Medulla oblongata (tissue), 1 donor: ENCODE measurements around the gene LY6G6C.
"Not testable (repeated sequence)": the region's sequence is repeated elsewhere in the genome, so short reads cannot be mapped to it uniquely, and the experiment has no call there.

Source experiments
- DNase-seq: peaks from one replicate; pipeline ENCODE4 v3.0.0-alpha.2; 2015; ENCODE audit errors: extremely low spot score

Gene LY6G6C

DNA sequence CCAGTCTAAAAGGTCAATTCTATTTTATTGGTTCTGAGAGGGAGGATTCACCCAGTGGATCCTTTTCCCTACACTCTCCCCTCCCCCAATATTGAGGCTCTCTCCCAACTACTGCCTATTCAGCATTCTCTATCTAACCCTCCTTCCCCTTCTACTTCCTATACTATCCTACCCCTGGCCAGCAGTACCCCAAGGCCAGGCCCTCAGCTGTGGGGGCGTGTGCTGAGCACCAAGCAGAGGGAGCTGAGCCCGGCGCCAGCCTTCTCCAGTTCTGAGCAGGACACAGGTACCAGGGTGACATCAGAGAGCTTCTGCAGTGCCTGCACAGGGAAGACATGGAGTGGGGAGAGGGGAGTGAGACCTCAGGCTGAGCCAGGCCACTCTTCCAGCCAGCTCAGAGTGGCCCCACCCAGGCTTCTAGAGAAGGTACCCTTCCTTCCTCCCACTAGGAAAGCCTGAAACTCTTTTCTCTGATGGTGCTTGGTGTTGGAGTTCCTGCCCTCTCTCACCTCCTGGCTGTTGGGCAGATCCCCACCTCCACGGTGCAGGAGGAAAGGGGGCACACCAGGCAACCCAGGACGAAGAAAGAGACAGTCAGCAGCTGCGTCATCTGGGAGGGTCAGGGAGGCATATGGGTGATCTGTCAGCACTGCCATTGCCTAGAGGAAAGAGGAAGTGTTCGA is 5.6 kb upstream of the LY6G6C start:
- DNase-seq = peak; percentile 63

DNA sequence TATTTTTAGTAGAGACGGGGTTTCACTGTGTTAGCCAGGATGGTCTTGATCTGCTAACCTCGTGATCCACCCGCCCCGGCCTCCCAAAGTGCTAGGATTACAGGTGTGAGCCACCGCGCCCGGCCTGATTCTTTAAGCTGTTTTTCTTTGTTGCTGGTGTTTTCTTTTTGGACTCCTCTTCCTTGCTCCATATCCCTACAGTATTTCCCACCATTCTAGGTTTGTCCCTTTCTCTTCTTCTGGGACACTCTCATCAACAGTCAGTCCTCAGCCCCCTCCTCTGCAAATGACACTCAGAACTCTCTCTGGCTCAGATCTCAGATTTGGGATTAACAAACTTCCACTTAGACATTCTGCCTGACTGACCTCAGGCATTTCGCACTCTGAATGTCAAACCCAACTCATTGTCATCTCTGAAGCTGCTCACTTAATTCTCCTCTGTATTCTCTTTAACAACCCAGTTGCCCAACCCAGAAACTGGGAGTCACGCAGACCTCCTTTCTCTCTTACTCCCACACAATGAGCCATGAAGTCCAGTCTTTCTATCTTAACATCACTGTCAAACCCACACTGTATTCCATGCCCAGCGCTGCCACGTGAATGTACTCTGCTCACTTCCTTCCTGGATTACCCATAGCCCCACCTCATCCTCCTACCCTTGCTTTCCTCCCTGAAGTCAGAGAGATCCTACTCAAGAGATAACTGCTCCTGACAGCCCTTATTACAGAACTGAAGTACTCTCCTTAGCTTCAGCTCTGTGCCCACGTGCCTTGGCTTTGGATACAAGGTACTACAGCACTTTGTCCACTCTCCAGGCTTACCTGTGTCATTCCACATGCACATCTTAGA is 4.2 kb upstream of the LY6G6C start:
- DNase-seq = no peak

DNA sequence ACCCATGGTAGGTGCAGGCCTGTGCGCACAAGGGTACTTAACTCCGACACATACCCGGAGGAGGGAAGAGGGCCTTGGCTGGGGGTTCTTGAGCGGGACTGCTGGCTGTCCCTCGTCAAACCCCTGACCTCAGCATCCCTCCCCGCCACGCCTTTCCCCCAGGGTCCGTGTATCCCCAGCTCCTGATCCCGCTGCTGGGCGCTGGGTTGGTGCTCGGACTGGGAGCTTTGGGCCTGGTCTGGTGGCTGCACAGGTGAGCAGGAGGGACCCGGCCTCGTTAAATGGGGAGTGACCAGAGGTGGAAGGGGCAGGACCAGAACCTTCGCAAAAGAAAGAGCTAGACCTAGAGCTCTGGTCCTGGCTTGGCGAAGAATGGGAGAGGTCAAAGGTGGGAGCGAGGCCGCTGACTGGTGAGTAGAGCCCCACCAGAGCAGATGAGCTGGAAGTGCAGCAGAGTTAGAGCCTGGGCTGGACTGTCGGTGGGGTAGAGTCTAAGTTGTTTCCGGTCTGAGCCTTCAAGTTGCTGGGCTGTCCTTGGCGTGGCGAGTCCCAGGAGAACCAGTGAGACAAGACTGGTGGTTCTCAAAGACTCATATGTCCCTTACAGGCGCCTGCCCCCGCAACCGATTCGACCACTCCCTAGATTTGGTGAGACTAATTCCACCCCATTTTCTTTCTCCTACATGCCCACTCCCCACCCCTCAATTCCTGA is 2.6 kb upstream of the LY6G6C start:
- DNase-seq = no peak

DNA sequence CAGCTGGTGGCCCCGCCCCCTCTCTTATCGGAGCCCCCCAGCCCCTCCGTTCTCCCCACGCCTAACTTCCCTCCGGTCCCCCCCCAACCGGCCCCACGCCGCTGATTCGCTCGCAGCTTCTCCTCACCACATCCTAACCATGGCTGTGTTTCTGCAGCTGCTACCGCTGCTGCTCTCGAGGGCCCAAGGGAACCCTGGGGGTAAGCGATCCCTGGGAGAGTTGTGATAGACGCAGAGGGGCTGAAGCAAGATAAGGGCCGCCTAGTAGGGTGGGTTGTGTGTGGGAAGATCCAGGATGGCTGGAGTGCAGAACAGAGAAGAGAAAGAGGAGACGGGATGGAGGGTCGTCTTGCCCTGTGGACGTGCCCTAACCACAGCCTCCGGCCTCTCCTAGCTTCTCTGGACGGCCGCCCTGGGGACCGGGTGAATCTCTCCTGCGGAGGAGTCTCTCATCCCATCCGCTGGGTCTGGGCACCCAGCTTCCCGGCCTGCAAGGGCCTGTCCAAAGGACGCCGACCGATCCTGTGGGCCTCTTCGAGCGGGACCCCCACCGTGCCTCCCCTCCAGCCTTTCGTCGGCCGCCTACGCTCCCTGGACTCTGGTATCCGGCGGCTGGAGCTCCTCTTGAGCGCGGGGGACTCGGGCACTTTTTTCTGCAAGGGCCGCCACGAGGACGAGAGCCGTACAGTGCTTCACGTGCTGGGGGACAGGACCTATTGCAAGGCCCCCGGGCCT is 1.9 kb upstream of the LY6G6C start, which contains the start of gene MPIG6B:
MPIG6B (plus strand) TSS at position 129 of the 735 bp plus-strand sequence; CDS start at position 140, 11 bp downstream.
- DNase-seq = no peak

GRCh38 chr6:31722173-31722572 is 627 bp upstream of the LY6G6C start:
- DNase-seq = no peak

DNA sequence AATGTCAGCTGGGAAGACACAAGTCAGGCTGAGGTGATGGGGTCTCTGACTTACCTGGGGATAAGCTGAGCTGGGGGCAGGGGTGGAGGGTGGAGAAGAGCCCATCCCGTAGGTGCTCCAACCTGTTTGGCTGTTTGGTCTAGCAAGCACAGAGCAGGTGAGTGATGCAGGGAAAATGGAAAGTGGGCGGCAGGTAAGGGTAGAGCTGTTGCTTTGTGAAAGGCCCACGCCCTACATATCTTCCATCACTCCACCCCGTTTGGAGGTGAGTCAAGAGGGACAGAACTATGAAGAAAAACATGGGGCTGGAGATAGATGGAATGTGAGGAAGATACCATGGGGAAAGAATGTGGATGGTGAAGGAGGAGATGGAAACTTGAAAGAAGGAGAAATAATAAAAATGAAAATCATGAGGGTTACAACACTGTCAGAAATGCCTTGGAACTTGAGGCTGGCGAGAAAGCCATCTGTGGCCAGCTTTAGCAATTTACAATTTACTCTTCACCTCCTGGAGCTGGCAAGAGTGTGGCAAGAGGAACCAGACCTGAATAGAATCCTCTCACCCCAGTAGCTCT is 1.3 kb downstream of the LY6G6C start:
- no peak for DNase-seq

GRCh38 chr6:31719001-31719400 is 2.5 kb downstream of the LY6G6C start:
- DNase-seq = no peak

GRCh38 chr6:31718265-31718664 is 3.3 kb downstream of the LY6G6C start:
- DNase-seq = no peak

DNA sequence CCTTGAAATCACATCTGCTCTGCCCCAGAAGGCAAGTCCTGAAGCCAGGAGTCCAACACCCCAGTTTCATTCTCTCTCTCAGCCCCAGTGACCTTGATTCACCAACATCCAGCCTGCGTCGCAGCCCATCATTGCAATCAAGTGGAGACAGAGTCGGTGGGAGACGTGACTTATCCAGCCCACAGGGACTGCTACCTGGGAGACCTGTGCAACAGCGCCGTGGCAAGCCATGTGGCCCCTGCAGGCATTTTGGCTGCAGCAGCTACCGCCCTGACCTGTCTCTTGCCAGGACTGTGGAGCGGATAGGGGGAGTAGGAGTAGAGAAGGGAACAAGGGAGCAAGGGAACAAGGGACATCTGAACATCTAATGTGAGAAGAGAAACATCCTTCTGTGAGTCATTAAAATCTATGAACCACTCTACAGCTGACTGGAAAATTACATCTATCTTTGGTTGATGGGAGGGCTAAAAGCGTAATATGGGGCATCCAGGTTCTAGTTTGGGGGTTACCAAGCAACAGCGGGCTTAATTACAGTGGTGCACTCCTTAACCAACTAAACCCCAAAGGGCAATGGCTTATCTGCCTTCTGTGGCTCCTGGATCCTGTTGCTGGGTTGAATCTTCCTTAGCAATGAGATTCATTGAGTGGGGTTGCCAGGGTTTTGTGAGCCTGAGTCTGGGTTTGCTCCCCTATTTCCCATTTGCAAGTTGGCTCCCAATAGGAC is 3.9 kb downstream of the LY6G6C start:
- DNase-seq = no peak

DNA sequence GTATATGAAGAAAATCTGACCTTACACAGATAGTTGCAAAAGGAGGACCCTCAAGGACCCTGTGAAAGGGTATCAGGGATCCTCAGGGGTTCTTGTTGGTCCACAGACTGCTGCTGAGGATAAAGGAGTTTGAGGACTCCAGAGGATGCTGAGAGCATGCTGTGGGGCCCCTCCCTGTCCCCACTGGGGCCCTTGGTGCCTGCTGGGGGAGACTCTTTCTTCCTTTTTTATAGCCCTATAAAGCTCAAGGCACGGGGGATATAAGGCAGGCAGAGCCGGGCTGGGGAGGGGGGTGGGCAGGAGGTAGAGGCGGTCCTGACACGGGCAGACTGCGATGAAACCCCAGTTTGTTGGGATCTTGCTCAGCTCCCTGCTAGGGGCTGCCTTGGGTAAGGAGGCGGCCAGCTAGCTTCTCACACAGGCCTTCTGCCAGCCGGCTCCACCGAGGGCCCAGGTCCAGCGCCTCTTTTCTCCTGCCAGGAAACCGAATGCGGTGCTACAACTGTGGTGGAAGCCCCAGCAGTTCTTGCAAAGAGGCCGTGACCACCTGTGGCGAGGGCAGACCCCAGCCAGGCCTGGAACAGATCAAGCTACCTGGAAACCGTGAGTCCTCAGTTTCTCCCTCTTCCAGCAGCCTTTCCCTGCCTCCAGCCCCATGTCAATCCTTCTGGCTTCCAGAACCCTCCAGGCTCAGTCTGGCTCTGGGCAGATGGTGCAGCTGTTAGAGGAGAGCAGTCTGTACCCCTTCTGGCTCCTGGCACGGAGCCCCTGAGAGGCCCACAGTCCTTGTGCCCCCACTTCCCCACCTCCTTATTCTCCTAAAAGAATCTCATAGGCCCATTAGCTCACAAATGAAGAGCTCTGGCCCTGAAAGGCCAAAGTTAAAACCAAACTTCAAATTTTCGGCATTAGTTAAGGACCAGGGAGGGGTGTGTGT is 6.3 kb downstream of the LY6G6C start, which contains the start of gene LY6G6D:
LY6G6D (plus strand) TSS at position 327 of the 937 bp plus-strand sequence; CDS start at position 335, 8 bp downstream.
- DNase-seq = no peak

DNA sequence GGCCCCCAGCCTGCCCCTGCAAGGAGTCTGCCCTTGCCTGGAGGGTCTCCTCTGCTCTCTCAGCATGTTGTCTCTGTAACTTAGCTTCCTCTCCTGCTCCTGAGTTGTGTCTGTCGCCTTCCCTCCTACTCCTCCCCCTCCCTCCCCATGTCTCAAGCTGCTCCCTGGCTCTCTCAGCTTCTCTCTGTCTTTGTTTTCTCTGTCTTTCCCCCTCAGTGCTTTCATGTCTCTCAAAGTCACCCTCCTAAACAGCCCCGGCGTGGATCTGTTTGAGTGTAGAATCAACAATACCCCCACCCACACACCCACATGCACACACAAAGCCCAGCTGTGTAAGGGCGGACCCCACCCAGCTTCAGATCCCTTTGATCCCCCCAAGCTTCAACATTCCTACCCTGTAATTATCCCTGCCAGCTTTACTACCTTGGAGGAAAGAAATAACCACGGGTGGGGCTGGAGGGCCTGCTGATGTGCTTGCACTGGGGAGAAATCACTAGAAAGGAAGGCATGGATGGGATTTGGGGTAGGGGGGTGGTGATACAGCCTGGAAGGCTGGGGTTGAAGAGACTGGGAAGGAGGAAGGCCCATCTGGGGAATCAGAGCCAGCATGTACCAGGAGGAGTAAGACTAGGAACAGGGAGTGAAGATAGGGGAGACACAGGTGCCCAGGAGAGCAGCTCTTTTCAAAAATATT is 7.4 kb downstream of the LY6G6C start:
- no peak for DNase-seq

DNA sequence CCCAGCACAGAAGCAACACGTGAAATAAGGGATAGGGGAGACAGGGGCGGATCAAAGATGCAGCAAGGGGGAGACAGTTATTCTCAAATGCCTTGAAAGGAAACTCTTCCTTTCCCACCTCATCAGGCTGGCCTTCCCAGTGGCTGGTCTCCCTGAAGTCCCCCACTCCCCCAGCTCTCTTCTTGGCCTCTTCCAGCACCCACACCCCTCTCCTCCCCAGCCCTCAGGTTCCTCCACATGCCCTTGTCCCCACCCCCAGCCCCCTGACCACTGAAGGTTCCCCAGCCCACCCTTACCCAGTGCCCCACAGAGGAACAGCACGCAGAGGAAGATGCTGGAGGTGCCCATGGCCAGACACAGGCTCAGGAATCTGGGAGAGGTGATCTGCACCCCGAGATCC is 8.1 kb downstream of the LY6G6C start:
- no peak for DNase-seq

GRCh38 chr6:31712296-31712695 is 9.2 kb downstream of the LY6G6C start:
- no peak for DNase-seq

- no peak for DNase-seq
Observed at GRCh38 chr6:31711233-31711632, 10.3 kb downstream of the LY6G6C start.

- DNase-seq = no peak
Observed at GRCh38 chr6:31710523-31711219, 10.9 kb downstream of the LY6G6C start.

- DNase-seq = not testable (repeated sequence)
Observed at GRCh38 chr6:31709157-31709556, 12.4 kb downstream of the LY6G6C start.

- DNase-seq = no peak
Observed at GRCh38 chr6:31708224-31708623, 13.3 kb downstream of the LY6G6C start.

DNA sequence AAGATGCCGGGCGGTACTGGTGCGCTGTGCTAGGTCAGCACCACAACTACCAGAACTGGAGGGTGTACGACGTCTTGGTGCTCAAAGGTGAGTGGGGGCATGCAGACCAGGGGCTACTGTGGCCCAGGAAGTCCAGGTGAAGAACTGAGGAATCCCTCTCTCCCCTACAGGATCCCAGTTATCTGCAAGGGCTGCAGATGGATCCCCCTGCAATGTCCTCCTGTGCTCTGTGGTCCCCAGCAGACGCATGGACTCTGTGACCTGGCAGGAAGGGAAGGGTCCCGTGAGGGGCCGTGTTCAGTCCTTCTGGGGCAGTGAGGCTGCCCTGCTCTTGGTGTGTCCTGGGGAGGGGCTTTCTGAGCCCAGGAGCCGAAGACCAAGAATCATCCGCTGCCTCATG is 13.8 kb downstream of the LY6G6C start:
- DNase-seq = no peak
